ENCODE results near the gene MVB12B. TPM values are rescaled to one million over a fixed set of nuclear protein-coding genes. Genes with fewer than 3 reads are reported as not detected.

The MVB12B gene
- total and polyA plus RNA-seq, 2 of the 4 experiments (the other 2 are of a cell fraction) = 2.0 to 4.0 TPM

- no TSS peak for BruUV-seq (replicated peaks)
Measured at GRCh38 chr9:126486276-126486675, 159.6 kb downstream of the MVB12B start.

More at GRCh38 chr9:126486276-126486675, 159.6 kb downstream of the MVB12B start:
- intact Hi-C loops (cut with micrococcal nuclease) = no loop called here
- DNase-seq = no peak
- Histone ChIP-seq H3K27me3 (ENCODE audit: control insufficient read depth, insufficient read depth, low read length) (no peaks in the 10 kb centered on the region), H2AK9ac (replicated peaks; ENCODE audit: low read depth, low read length, poor library complexity) (peak overlapping the region; percentile 9), H3K4me1 (ENCODE audit: control insufficient read depth, insufficient read depth, low read length) (peaks cover 2% of the 10 kb centered on the region; the same call in 1 of the 2 replicates), H3K4ac (ENCODE audit: low read depth, low read length) (no peak overlapping the region), H3K9me1 (ENCODE audit: insufficient read depth, low read length) (no peaks in the 10 kb centered on the region), H2AK5ac (ENCODE audit: low read depth, low read length) (no peak overlapping the region), H2BK120ac (ENCODE audit: low read depth, low read length) (no peak overlapping the region), H3K18ac (ENCODE audit: low read depth, low read length) (no peak overlapping the region), H2BK15ac (ENCODE audit: low read depth, low read length) (no peak overlapping the region), H4K20me1 (ENCODE audit: insufficient read depth, low read length) (no peaks in the 10 kb centered on the region), H3K14ac (replicated peaks; ENCODE audit: low read depth, low read length) (no peak overlapping the region), H2BK20ac (ENCODE audit: low read depth, low read length) (no peak overlapping the region), H3K56ac (ENCODE audit: extremely low read depth, insufficient read depth, low read length) (no peak overlapping the region), H4K91ac (ENCODE audit: insufficient read depth, low read depth, low read length) (no peak overlapping the region), H3K9ac (ENCODE audit: low read depth, low read length) (no peak overlapping the region), H3K4me2 (ENCODE audit: low read depth, low read length) (no peak overlapping the region), H3K79me1 (ENCODE audit: low read depth in 1 of 2, low read length in 2 of 2) (no peaks in the 10 kb centered on the region), H3K27ac (ENCODE audit: insufficient read depth, low read length) (no peak overlapping the region), H3K36me3 (ENCODE audit: control insufficient read depth, insufficient read depth, low read length) (no peaks in the 10 kb centered on the region), H3K4me3 (ENCODE audit: insufficient read depth, low read depth, low read length) (no peak overlapping the region), H2AFZ (replicated peaks; ENCODE audit: low read length, poor library complexity) (no peak overlapping the region), H4K8ac (ENCODE audit: low read depth in 2 of 2, low read length in 2 of 2) (no peak overlapping the region), H3K9me3 (ENCODE audit: control insufficient read depth, insufficient read depth, low read length) (no peaks in the 10 kb centered on the region), H4K5ac (ENCODE audit: low read depth, low read length) (no peak overlapping the region), H3K23ac (ENCODE audit: low read depth, low read length) (no peak overlapping the region), H2BK5ac (ENCODE audit: low read depth, low read length, poor library complexity, severe bottlenecking) (no peak overlapping the region)
- in situ Hi-C loops (cut with MboI; ENCODE audit: low sequenced_read_pairs) = loop anchor here (25.0 kb wide), 1 partner anchor 1074 kb away; no protein-coding TSS in a partner anchor
- ChIA-PET CTCF (no interaction called here), POLR2A (ENCODE audit: unreplicated experiment) (no interaction called here)
- TF ChIP-seq RCOR1 (IDR thresholded peaks at IDR 0.05; ENCODE audit: insufficient replicate concordance, low read length) = no peak
- TF ChIP-seq CEBPB (IDR thresholded peaks at IDR 0.05; ENCODE audit: low read depth, low read length) = no peak
- TF ChIP-seq MAZ (IDR thresholded peaks at IDR 0.05; ENCODE audit: borderline replicate concordance, low read depth, low read length) = no peak
- no peak for TF ChIP-seq RFX5 (IDR thresholded peaks at IDR 0.05; ENCODE audit: low read depth, low read length)
- no peak for TF ChIP-seq FOS (IDR thresholded peaks at IDR 0.05; ENCODE audit: low read depth, low read length)
- no peak for TF ChIP-seq RAD21 (IDR thresholded peaks at IDR 0.05; ENCODE audit: low read length)
- TF ChIP-seq USF2 (IDR thresholded peaks at IDR 0.05; ENCODE audit: low read depth, low read length) = no peak
- TF ChIP-seq MAFK (IDR thresholded peaks at IDR 0.05; ENCODE audit: low read depth, low read length) = no peak
- no peak for TF ChIP-seq POLR2A (IDR thresholded peaks at IDR 0.05; ENCODE audit: low read depth, low read length)
- TF ChIP-seq BHLHE40 (IDR thresholded peaks at IDR 0.05; ENCODE audit: low read depth, low read length) = no peak
- no peak for TF ChIP-seq ELK1 (IDR thresholded peaks at IDR 0.05; ENCODE audit: borderline replicate concordance, low read depth, low read length)
- dilution Hi-C loops (cut with HindIII; ENCODE audit: low sequenced_read_pairs, unreplicated experiment) = no loop called here
- no CpG with 5 or more reads among the region's 11 CpGs for WGBS, 2 experiments (ENCODE audit: extremely low coverage in 2 of 2, insufficient read length in 1 of 2)
- no peak for ATAC-seq (ENCODE audit: low read depth)
